Loucy (cell line): ENCODE data around the gene HSPA12B.

Source experiments
- CTCF ChIP-seq: fragments of 200-600 bp; sonication (generic); conservative IDR thresholded peaks from 2 replicates; pipeline ENCODE4 v1.5.1; 2014; ENCODE audit warnings: mild to moderate bottlenecking, antibody characterized with exemption, low read length
- EZH2phosphoT487 ChIP-seq: fragments of 200-600 bp; IDR thresholded peaks from 2 replicates; pipeline ENCODE4 v1.6.1; 2018; ENCODE audit warnings: antibody characterized with exemption, mild to moderate bottlenecking, moderate library complexity, borderline replicate concordance

GRCh38 chr20:3741836-3742458 is 9.5 kb downstream of the HSPA12B start:
- no peak for TF ChIP-seq EZH2phosphoT487
- TF ChIP-seq CTCF = no peak
